ENCODE measurements around the gene METRNL.

METRNL gene

GRCh38 chr17:83084621-83085056, 5.2 kb downstream of the METRNL start:
- DNase-seq (ENCODE audit: insufficient read length) (no peak), FAIRE-seq (no peak)
- TF ChIP-seq POLR2A (IDR thresholded peaks at IDR 0.05; ENCODE audit: low read depth, low read length), result no peak
- no peak for TF ChIP-seq TAF1 (IDR thresholded peaks at IDR 0.05; ENCODE audit: borderline replicate concordance, low read depth, low read length)
- TF ChIP-seq POLR2AphosphoS5 (IDR thresholded peaks at IDR 0.05; ENCODE audit: low read depth, low read length), result no peak

DNA sequence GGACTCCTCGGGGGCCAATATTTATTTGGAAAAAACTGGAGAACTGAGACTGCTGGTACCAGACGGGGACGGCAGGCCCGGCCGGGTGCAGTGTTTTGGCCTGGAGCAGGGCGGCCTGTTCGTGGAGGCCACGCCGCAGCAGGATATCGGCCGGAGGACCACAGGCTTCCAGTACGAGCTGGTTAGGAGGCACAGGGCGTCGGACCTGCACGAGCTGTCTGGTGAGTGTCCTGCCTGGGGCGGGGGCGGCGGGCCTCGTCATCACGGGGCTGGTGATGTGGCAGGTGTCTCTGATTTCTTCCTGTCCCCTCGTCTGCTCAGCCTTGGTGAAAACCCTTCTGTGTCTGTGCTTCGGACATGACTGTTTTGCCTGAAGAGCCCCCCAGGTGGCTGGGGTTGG, 5.7 kb downstream of the METRNL start:
- DNase-seq (ENCODE audit: insufficient read length) (no peak), FAIRE-seq (no peak)
- TF ChIP-seq POLR2A (IDR thresholded peaks at IDR 0.05; ENCODE audit: low read depth, low read length), result no peak
- TF ChIP-seq POLR2AphosphoS5 (IDR thresholded peaks at IDR 0.05; ENCODE audit: low read depth, low read length), result no peak
- TF ChIP-seq TAF1 (IDR thresholded peaks at IDR 0.05; ENCODE audit: borderline replicate concordance, low read depth, low read length), result no peak

- DNase-seq (ENCODE audit: insufficient read length), result no peak
- TF ChIP-seq POLR2AphosphoS5 (IDR thresholded peaks at IDR 0.05; ENCODE audit: low read depth, low read length) (no peak), TAF1 (IDR thresholded peaks at IDR 0.05; ENCODE audit: borderline replicate concordance, low read depth, low read length) (no peak)
- no peak for FAIRE-seq
Observed at GRCh38 chr17:83085526-83086198, 6.3 kb downstream of the METRNL start.

GRCh38 chr17:83086199-83086880, 6.9 kb downstream of the METRNL start:
- FAIRE-seq (no peak), DNase-seq (ENCODE audit: insufficient read length) (no peak)
- no peak for TF ChIP-seq POLR2AphosphoS5 (IDR thresholded peaks at IDR 0.05; ENCODE audit: low read depth, low read length)

- FAIRE-seq (no peak), DNase-seq (ENCODE audit: insufficient read length) (no peak)
- TF ChIP-seq TAF1 (IDR thresholded peaks at IDR 0.05; ENCODE audit: borderline replicate concordance, low read depth, low read length) (no peak), POLR2AphosphoS5 (IDR thresholded peaks at IDR 0.05; ENCODE audit: low read depth, low read length) (no peak), POLR2A (IDR thresholded peaks at IDR 0.05; ENCODE audit: low read depth, low read length) (no peak)
Observed at GRCh38 chr17:83086907-83087787, 7.7 kb downstream of the METRNL start.

DNA sequence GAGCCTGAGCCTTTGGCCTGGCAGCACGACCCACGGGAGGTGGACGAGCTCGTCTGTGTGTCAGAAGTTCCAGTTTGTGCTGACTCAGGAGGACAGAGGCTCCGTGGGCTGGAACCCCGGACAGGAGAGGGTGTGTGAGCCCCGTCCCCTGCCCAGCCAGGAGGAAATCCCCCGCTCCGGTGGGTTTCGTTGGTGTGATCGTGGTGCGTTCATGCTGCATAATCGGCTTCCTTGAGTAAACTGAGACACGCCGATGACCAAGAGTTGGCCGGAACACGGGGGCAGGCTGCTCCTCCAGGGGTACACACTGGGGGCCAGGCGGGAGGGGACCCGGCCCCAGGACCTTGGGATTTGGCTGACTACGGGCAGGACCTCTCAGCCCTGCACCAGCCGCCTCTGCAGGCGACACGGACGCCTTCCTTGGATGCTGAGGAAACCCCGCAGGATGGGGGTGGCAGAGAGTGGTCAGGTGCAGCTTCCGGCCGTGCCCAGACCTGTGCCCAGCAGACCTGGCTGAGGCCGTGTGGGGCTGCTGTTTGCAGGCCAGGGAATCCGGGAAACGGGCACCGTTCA, 8.5 kb downstream of the METRNL start:
- DNase-seq (ENCODE audit: insufficient read length), result no peak
- TF ChIP-seq TAF1 (IDR thresholded peaks at IDR 0.05; ENCODE audit: borderline replicate concordance, low read depth, low read length) (no peak), POLR2A (IDR thresholded peaks at IDR 0.05; ENCODE audit: low read depth, low read length) (no peak), POLR2AphosphoS5 (IDR thresholded peaks at IDR 0.05; ENCODE audit: low read depth, low read length) (no peak)
- no peak for FAIRE-seq

DNA sequence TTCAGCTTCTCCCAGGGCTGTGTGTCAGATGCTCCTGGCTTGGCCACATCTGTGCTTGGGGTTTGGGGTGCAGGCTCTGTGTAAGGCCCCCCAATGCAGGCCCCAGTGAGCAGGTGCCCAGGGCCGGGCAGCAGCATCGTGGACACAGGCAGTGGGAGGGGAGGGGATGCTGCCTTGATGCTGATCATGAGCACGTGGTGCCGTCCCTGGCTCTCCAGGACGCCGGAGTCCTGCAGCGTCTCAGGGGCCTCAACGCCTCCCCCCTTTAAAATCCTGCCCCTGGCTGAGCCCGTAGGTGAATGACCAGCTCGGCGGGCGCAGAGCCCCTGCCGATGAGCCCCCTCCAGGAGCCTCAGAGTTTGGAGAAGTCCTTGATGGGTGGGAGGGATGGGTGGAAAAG, 9.0 kb downstream of the METRNL start:
- FAIRE-seq (no peak), DNase-seq (ENCODE audit: insufficient read length) (no peak)
- TF ChIP-seq POLR2AphosphoS5 (IDR thresholded peaks at IDR 0.05; ENCODE audit: low read depth, low read length) (no peak), POLR2A (IDR thresholded peaks at IDR 0.05; ENCODE audit: low read depth, low read length) (no peak), TAF1 (IDR thresholded peaks at IDR 0.05; ENCODE audit: borderline replicate concordance, low read depth, low read length) (no peak)

DNA sequence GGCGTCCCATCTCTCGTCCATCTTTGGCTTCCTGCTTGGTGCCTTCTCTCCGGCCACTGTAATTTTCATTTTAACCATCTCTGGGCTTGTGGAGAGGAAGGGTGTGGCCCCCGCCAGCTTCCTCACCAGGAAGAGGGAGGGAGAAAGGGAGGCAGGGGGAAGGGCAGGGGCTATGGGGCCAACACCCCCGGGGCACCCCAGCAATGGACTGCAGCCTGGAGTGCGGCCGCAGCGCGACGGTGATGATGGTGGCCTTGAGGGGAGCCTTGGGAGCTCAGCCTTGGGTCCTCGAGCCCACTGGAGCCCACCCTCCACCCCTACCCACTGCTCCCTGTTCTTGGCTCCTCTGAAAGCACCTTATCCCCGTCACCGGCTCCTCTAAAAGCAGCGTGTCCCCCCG, 9.5 kb downstream of the METRNL start:
- DNase-seq (ENCODE audit: insufficient read length) (no peak), FAIRE-seq (no peak)

GRCh38 chr17:83089328-83090132, 10.1 kb downstream of the METRNL start:
- FAIRE-seq, result no peak
- DNase-seq (ENCODE audit: insufficient read length), result no peak
- no peak for TF ChIP-seq TAF1 (IDR thresholded peaks at IDR 0.05; ENCODE audit: borderline replicate concordance, low read depth, low read length)

More for the DNA sequence above, 9.5 kb downstream of the METRNL start:
- TF ChIP-seq TAF1 (IDR thresholded peaks at IDR 0.05; ENCODE audit: borderline replicate concordance, low read depth, low read length) (no peak), POLR2A (IDR thresholded peaks at IDR 0.05; ENCODE audit: low read depth, low read length) (no peak), POLR2AphosphoS5 (IDR thresholded peaks at IDR 0.05; ENCODE audit: low read depth, low read length) (no peak)

DNA sequence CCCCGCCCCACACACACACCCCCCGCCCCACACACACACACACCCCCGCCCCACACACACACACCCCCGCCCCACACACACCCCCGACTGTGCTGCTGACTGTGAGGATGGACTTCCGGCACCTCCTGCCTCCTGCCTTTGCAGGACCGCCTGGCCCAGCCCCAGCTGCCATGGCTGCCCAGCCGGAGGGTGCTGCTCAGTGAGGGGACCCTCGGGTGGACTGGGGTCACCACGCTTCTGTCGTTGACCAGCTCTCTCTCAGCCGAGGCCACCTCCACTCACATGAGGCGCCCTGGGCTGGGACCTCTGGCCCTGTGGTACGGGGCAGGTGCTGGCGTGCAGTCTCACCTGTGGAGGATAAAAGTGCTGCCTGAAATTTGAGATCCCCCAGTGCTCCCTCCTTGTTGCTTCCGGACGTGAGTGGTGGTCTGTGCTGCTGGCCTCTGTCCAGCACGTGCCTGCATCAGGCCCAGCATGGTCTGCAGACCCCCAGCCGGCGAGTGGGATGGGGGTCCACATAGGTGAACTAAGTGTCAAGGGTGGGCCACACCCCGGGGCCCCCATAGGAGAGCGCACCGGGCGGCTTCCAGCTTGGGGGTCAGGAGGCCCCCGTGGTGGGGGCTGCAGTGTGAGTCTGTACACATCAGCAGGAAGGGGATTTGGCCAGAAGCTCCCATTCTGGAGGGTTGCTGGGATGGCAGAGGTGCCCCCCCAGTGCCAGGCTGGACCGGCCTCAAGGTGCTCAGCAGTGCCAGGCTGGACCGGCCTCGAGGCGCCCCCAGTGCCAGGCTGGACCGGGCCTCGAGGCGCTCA, 11.2 kb downstream of the METRNL start:
- FAIRE-seq (no peak), DNase-seq (ENCODE audit: insufficient read length) (no peak)
- TF ChIP-seq TAF1 (IDR thresholded peaks at IDR 0.05; ENCODE audit: borderline replicate concordance, low read depth, low read length) (no peak), POLR2A (IDR thresholded peaks at IDR 0.05; ENCODE audit: low read depth, low read length) (no peak), POLR2AphosphoS5 (IDR thresholded peaks at IDR 0.05; ENCODE audit: low read depth, low read length) (no peak)
